H9 (cell line): ENCODE measurements around the gene EPS8L3. TPM values are rescaled to one million over a fixed set of nuclear protein-coding genes. Genes with fewer than 3 reads are reported as not detected.

Experiments
- DNase-seq: peaks from one replicate; pipeline ENCODE4 v3.0.0-alpha.2; 2017
- H2AFZ ChIP-seq: one replicate; pipeline ENCODE4 v1.6.1; 2013; ENCODE audit warnings: mild to moderate bottlenecking, low read length, control low read depth, moderate library complexity
- H2AK5ac ChIP-seq: 2 replicates; pipeline ENCODE4 v1.6.1; 2013; ENCODE audit warnings: low read length, control low read depth, mixed read lengths; ENCODE audit not compliant: insufficient read length
- H2BK120ac ChIP-seq: one replicate; pipeline ENCODE4 v1.6.1; 2013; ENCODE audit warnings: low read depth, mild to moderate bottlenecking, low read length, control low read depth, inconsistent platforms; ENCODE audit not compliant: poor library complexity, severe bottlenecking
- H2BK12ac ChIP-seq: 2 replicates; pipeline ENCODE4 v1.6.1; 2013; ENCODE audit warnings: low read length, control low read depth, mixed read lengths, low read depth; ENCODE audit not compliant: insufficient read length
- H2BK15ac ChIP-seq: 2 replicates; pipeline ENCODE4 v1.6.1; 2013; ENCODE audit warnings: low read depth, low read length, control low read depth
- H2BK20ac ChIP-seq: one replicate; pipeline ENCODE4 v1.6.1; 2013; ENCODE audit warnings: low read depth, mild to moderate bottlenecking, low read length, control low read depth, inconsistent platforms; ENCODE audit not compliant: poor library complexity, severe bottlenecking
- H2BK5ac ChIP-seq: 2 replicates; pipeline ENCODE4 v1.6.1; 2013; ENCODE audit warnings: low read length, control low read depth, mixed read lengths; ENCODE audit not compliant: insufficient read length
- H3K14ac ChIP-seq: 2 replicates; pipeline ENCODE4 v1.6.1; 2013; ENCODE audit warnings: low read length, control low read depth; ENCODE audit not compliant: insufficient read depth
- H3K18ac ChIP-seq: 2 replicates; pipeline ENCODE4 v1.6.1; 2013; ENCODE audit warnings: low read depth, mild to moderate bottlenecking, mixed read lengths, low read length, control low read depth; ENCODE audit not compliant: insufficient read length
- H3K23ac ChIP-seq: 2 replicates; pipeline ENCODE4 v1.6.1; 2013; ENCODE audit warnings: low read length, control low read depth, mixed read lengths, low read depth; ENCODE audit not compliant: insufficient read length
- H3K23me2 ChIP-seq: 2 replicates; pipeline ENCODE4 v1.6.1; 2013; ENCODE audit warnings: low read depth, mild to moderate bottlenecking, mixed read lengths, low read length, control low read depth; ENCODE audit not compliant: insufficient read length, poor library complexity, severe bottlenecking
- H3K27ac ChIP-seq: 2 replicates; pipeline ENCODE4 v1.5.1; 2013; ENCODE audit warnings: low read length, control low read depth, mixed read lengths, low read depth; ENCODE audit not compliant: insufficient read length
- H3K27me3 ChIP-seq: 2 replicates; pipeline ENCODE4 v1.6.1; 2013; ENCODE audit warnings: low read length, control low read depth, inconsistent platforms; ENCODE audit not compliant: insufficient read depth
- H3K4ac ChIP-seq: 2 replicates; pipeline ENCODE4 v1.6.1; 2013; ENCODE audit warnings: low read depth, mild to moderate bottlenecking, control low read depth, inconsistent platforms, low read length, moderate library complexity
- H3K4me1 ChIP-seq: 2 replicates; pipeline ENCODE4 v1.6.1; 2013; ENCODE audit warnings: low read length, control low read depth, inconsistent platforms; ENCODE audit not compliant: insufficient read depth
- H3K4me2 ChIP-seq: 2 replicates; pipeline ENCODE4 v1.6.1; 2013; ENCODE audit warnings: low read length, control low read depth, mixed read lengths; ENCODE audit not compliant: insufficient read length, insufficient read depth
- H3K56ac ChIP-seq: 2 replicates; pipeline ENCODE4 v1.6.1; 2013; ENCODE audit warnings: low read depth, mild to moderate bottlenecking, mixed read lengths, low read length, control low read depth; ENCODE audit not compliant: insufficient read length
- H3K79me1 ChIP-seq: 2 replicates; pipeline ENCODE4 v1.6.1; 2013; ENCODE audit warnings: low read depth, mild to moderate bottlenecking, moderate library complexity, low read length, control low read depth, inconsistent platforms; ENCODE audit not compliant: insufficient read depth, poor library complexity, severe bottlenecking
- H3K79me2 ChIP-seq: 2 replicates; pipeline ENCODE4 v1.6.1; 2013; ENCODE audit warnings: low read length, control low read depth, inconsistent platforms; ENCODE audit not compliant: insufficient read depth
- H3K9ac ChIP-seq: 2 replicates; pipeline ENCODE4 v1.6.1; 2013; ENCODE audit warnings: low read length, control low read depth, mixed read lengths; ENCODE audit not compliant: insufficient read length; ENCODE audit errors: extremely low read depth
- H3K9me3 ChIP-seq: one replicate; pipeline ENCODE4 v1.6.1; 2013; ENCODE audit warnings: low read depth, low read length, inconsistent platforms; ENCODE audit not compliant: control insufficient read depth
- H3T11ph ChIP-seq: one replicate; pipeline ENCODE4 v1.6.1; 2013; ENCODE audit warnings: mild to moderate bottlenecking, low read length, control low read depth, inconsistent platforms
- H4K20me1 ChIP-seq: one replicate; pipeline ENCODE4 v1.6.1; 2013; ENCODE audit not compliant: control insufficient read depth, insufficient read length, insufficient read depth
- H4K5ac ChIP-seq: 2 replicates; pipeline ENCODE4 v1.6.1; 2013; ENCODE audit warnings: low read depth, mild to moderate bottlenecking, mixed read lengths, low read length, control low read depth; ENCODE audit not compliant: insufficient read length
- H4K8ac ChIP-seq: replicated peaks from 2 replicates; pipeline ENCODE4 v1.6.1; 2013; ENCODE audit warnings: low read length, control low read depth, mixed read lengths, low read depth; ENCODE audit not compliant: insufficient read length
- H4K91ac ChIP-seq: 2 replicates; pipeline ENCODE4 v1.6.1; 2013; ENCODE audit warnings: low read depth, mild to moderate bottlenecking, moderate library complexity, mixed read lengths, low read length, control low read depth; ENCODE audit not compliant: insufficient read length
- H3K27ac Mint-ChIP-seq, 3 experiments: 2 replicates in 2 of 3; 3 replicates in 1 of 3; pipeline ENCODE4 v1.8.0; 2020 to 2021; ENCODE audit warnings: mixed read lengths in 3 of 3, mild to moderate bottlenecking in 1 of 3, moderate library complexity in 1 of 3
- H3K27me3 Mint-ChIP-seq: 2 replicates; pipeline ENCODE4 v1.8.0; 2021; ENCODE audit warnings: low read depth, mild to moderate bottlenecking, moderate library complexity, mixed read lengths
- H3K36me3 Mint-ChIP-seq, 3 experiments: 2 replicates in 2 of 3; 3 replicates in 1 of 3; pipeline ENCODE4 v1.8.0; 2020 to 2021; ENCODE audit warnings: low read depth in 3 of 3, mixed read lengths in 3 of 3; ENCODE audit not compliant: insufficient read depth in 1 of 3
- H3K4me1 Mint-ChIP-seq, 2 experiments: 2 replicates each; pipeline ENCODE4 v1.8.0; 2020; ENCODE audit warnings: mixed read lengths in 2 of 2
- H3K4me3 Mint-ChIP-seq, 2 experiments: 2 replicates in 1 of 2; 3 replicates in 1 of 2; pipeline ENCODE4 v1.8.0; 2020 to 2021; ENCODE audit warnings: mild to moderate bottlenecking in 2 of 2, mixed read lengths in 2 of 2, moderate library complexity in 1 of 2
- H3K9me3 Mint-ChIP-seq, 2 experiments: 2 replicates in 1 of 2; 3 replicates in 1 of 2; pipeline ENCODE4 v1.8.0; 2020; ENCODE audit warnings: mild to moderate bottlenecking in 2 of 2, mixed read lengths in 2 of 2, moderate library complexity in 1 of 2
- CTCF ChIP-seq: fragments of 200-600 bp; sonication (generic); conservative IDR thresholded peaks from 3 replicates; pipeline ENCODE4 v1.8.0; 2021; ENCODE audit warnings: antibody characterized with exemption, mild to moderate bottlenecking
- WGBS: extraction: QIAGEN DNeasy Blood & Tissue Kit; methylation state at CpG from one replicate; pipeline ENCODE4 v1.1.7; 2013; ENCODE audit warnings: missing lambda C conversion rate, low lambda C conversion rate, mixed read lengths; ENCODE audit not compliant: insufficient read length; ENCODE audit errors: extremely low coverage; 5-methylcytosine and 5-hydroxymethylcytosine counted together
- total RNA-seq: library from RNA; stranded (reverse); gene quantifications from 2 replicates; pipeline ENCODE4 v1.2.1, GENCODE V29; 2021

The EPS8L3 gene
- total RNA-seq, 1 experiment from 2014 or later, result not detected

- Histone ChIP-seq H3K9ac (no peak overlapping the region), H2AK5ac (no peak overlapping the region), H3T11ph (no peak overlapping the region), H3K56ac (no peak overlapping the region), H2AFZ (no peak overlapping the region), H3K14ac (no peak overlapping the region), H2BK120ac (no peak overlapping the region), H2BK5ac (no peak overlapping the region), H3K9me3 (peaks cover 7% of the 10 kb centered on the region), H3K18ac (no peak overlapping the region), H3K4ac (no peak overlapping the region), H2BK12ac (no peak overlapping the region), H3K79me2 (no peaks in the 10 kb centered on the region), H3K4me2 (no peak overlapping the region), H4K91ac (no peak overlapping the region), H4K20me1 (no peaks in the 10 kb centered on the region), H3K23ac (no peak overlapping the region), H3K23me2 (no peaks in the 10 kb centered on the region), H2BK20ac (no peak overlapping the region), H4K8ac (no peak overlapping the region), H3K27ac (no peak overlapping the region), H3K27me3 (no peaks in the 10 kb centered on the region), H3K79me1 (no peaks in the 10 kb centered on the region), H3K4me1 (no peaks in the 10 kb centered on the region), H2BK15ac (no peak overlapping the region), H4K5ac (no peak overlapping the region)
- Mint-ChIP-seq H3K4me1 (peaks cover 2 to 3% of the 10 kb centered on the region in 2 experiments; a peak in 2 of 4 replicates), H3K27me3 (peaks cover 5% of the 10 kb centered on the region), H3K4me3 (no peak overlapping the region), H3K27ac (no peak overlapping the region), H3K9me3 (peaks cover 5 to 11% of the 10 kb centered on the region in 2 experiments), H3K36me3 (peaks cover 0 to 2% (median 2%) of the 10 kb centered on the region in 3 experiments; a peak in 4 of 7 replicates)
- no peak for DNase-seq
- TF ChIP-seq CTCF, result no peak
- no CpG with 5 or more reads among the region's 1 CpG for WGBS
Measured at GRCh38 chr1:109721971-109722370, 41.8 kb downstream of the EPS8L3 start.
